ENCODE measurements around the gene BRD4.

The BRD4 gene

GRCh38 chr19:15257782-15258181, 74.6 kb downstream of the BRD4 start:
- TF ChIP-seq ZNF366 (tag by site-specific recombination; conservative IDR thresholded peaks at IDR 0.05) (no peak), ZNF664 (tag by site-specific recombination; IDR thresholded peaks at IDR 0.05) (no peak), KLF7 (tag by site-specific recombination; IDR thresholded peaks at IDR 0.05; ENCODE audit: borderline replicate concordance) (no peak), ZNF114 (tag by site-specific recombination; IDR thresholded peaks at IDR 0.05) (no peak), ZNF707 (tag by site-specific recombination; IDR thresholded peaks at IDR 0.05) (no peak), ZBTB11 (tag by site-specific recombination; conservative IDR thresholded peaks at IDR 0.05; ENCODE audit: low read depth) (no peak), ZNF692 (tag by site-specific recombination; IDR thresholded peaks at IDR 0.05) (no peak), ZNF558 (tag by site-specific recombination; IDR thresholded peaks at IDR 0.05) (no peak), CTCF (tag by site-specific recombination; IDR thresholded peaks at IDR 0.05) (no peak), ZNF768 (tag by site-specific recombination; IDR thresholded peaks at IDR 0.05) (no peak), ZNF658 (tag by site-specific recombination; IDR thresholded peaks at IDR 0.05) (no peak), KLF16 (tag by site-specific recombination; IDR thresholded peaks at IDR 0.05) (no peak), ZNF140 (tag by site-specific recombination; IDR thresholded peaks at IDR 0.05) (no peak), ZIC2 (tag by site-specific recombination; IDR thresholded peaks at IDR 0.05) (no peak), ZNF670 (tag by site-specific recombination; IDR thresholded peaks at IDR 0.05; ENCODE audit: low read depth) (no peak), ZNF24 (tag by site-specific recombination; IDR thresholded peaks at IDR 0.05) (no peak)
- Histone ChIP-seq H3K36me3 (ENCODE audit: control insufficient read depth in 2 of 2, insufficient read depth in 1 of 2, low read length in 2 of 2) (peaks cover 44 to 100% of the 10 kb centered on the region in 2 experiments), H3K4me3 (ENCODE audit: low read depth, low read length) (no peak overlapping the region), H3K9me3 (ENCODE audit: control insufficient read depth, insufficient read depth, low read depth, low read length) (no peaks in the 10 kb centered on the region), H3K27ac (ENCODE audit: extremely low read depth, low read depth, low read length) (no peak overlapping the region), H3K4me1 (ENCODE audit: control insufficient read depth, insufficient read depth, low read length) (no peaks in the 10 kb centered on the region)
- CTCF ChIA-PET, result interaction anchor here (0.6 kb wide), 1 partner anchor 23 kb away, joined by 3 read pairs; no protein-coding TSS in a partner anchor
- POLR2A ChIA-PET, result interaction anchor here (1.0 kb wide), 1 partner anchor 59 kb away, joined by 3 read pairs; no protein-coding TSS in a partner anchor

- TF ChIP-seq HOXC10 (CRISPR knock-in tag; IDR thresholded peaks at IDR 0.05), result no peak
- TF ChIP-seq SCRT2 (tag by site-specific recombination; IDR thresholded peaks at IDR 0.05), result peak; percentile 46; the same call in 1 of the 2 replicates
- POLR2A ChIA-PET, result interaction anchor here (0.8 to 1.0 kb wide), 2 partner anchors 60 to 162 kb away, joined by 3 read pairs; partner anchors contain the start of gene AKAP8L
- Histone ChIP-seq H3K36me3 (ENCODE audit: control insufficient read depth in 2 of 2, insufficient read depth in 1 of 2, low read length in 2 of 2) (peaks cover 34 to 98% of the 10 kb centered on the region in 2 experiments; a peak in 2 of 3 replicates), H3K27ac (ENCODE audit: extremely low read depth, low read depth, low read length) (no peak overlapping the region), H3K4me1 (ENCODE audit: control insufficient read depth, insufficient read depth, low read length) (no peaks in the 10 kb centered on the region), H3K4me3 (ENCODE audit: low read depth, low read length) (no peak overlapping the region), H3K9me3 (ENCODE audit: control insufficient read depth, insufficient read depth, low read depth, low read length) (no peaks in the 10 kb centered on the region)
- CTCF ChIA-PET, result no interaction called here
Measured at GRCh38 chr19:15256708-15257331, 75.5 kb downstream of the BRD4 start.

Data from HEK293 (cell line).